GM20431 (cell line): ENCODE data around the gene TRAF1.

Source experiments
- in situ Hi-C: fragments of 300-500 bp; cut with MseI, MboI; formaldehyde crosslinking; loops from one replicate; pipeline ENCODE4 v1.15.0; 2020; ENCODE audit warnings: low sequenced_read_pairs; ENCODE audit not compliant: unreplicated experiment

The TRAF1 gene

DNA sequence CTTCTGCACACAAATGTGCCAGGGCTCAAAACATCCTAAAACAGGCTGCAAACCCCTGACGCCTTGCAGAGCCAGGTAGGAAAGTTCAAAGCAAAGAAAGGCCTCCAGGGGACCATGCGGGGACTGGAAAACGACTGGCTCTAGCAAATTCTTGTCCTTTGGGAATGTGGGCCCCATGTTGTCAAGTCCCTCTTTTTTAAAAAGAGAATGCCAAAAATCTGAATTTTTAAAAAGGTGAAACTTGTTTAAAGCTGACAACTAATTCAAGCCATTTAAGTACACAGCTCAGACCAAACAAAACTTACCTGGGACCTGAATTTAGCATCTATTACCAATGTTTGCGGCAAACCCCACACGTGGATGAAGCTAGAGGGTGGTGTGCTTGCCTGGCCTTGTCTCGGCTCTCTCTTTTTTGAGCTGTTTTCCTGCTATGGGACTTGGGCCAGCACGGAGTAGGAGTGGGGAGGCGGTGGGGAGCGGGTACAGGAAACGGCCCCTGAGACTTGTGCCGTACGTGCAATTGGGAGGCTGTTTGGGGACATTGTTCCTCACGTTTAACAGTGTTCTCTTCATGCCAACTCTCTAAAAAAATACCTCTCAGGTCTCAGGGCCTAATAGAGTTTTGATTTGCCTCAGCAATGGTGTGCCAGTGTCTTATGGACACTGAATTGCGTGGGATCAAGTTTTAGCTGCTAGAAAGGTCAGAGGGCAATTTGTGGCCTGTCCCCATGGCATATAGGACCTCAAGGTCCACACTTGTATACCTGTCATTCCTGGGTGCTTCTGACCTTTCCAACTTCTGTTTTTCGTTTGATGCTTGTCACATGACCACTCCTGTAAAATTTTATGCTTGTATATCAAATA lies 34.5 kb downstream of the TRAF1 start:
- in situ Hi-C loops = no loop called here

DNA sequence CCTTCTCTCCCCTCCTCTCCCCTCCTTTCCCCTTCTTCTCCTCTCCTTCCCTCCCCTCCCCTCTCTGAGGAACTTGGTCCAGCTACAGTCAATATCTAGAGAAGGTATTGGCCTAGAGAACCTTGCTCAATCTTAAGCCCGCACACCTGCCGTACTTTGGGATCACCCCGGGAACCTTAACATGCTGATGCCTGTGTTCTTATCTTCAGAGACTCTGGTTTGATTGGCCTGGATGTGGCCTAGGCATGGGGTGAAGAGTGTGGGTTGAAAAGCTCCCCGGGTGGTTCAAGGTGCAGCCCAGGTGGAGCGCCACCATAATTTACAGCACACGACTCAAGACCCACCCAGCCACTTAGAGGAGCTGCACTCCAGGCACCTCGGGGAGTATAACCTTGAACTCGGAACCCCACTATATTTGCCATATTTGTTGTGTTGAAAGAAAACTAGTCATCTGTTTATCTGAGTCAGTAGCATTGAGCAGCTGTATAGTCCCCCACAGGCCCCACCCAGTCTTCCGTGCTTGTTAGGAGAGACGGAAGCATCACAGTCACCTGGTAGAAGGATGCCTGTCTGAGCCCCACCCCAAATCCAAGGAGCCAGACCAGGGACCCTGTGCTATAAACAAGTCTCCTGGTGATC lies 35.2 kb downstream of the TRAF1 start:
- in situ Hi-C loops = no loop called here

DNA sequence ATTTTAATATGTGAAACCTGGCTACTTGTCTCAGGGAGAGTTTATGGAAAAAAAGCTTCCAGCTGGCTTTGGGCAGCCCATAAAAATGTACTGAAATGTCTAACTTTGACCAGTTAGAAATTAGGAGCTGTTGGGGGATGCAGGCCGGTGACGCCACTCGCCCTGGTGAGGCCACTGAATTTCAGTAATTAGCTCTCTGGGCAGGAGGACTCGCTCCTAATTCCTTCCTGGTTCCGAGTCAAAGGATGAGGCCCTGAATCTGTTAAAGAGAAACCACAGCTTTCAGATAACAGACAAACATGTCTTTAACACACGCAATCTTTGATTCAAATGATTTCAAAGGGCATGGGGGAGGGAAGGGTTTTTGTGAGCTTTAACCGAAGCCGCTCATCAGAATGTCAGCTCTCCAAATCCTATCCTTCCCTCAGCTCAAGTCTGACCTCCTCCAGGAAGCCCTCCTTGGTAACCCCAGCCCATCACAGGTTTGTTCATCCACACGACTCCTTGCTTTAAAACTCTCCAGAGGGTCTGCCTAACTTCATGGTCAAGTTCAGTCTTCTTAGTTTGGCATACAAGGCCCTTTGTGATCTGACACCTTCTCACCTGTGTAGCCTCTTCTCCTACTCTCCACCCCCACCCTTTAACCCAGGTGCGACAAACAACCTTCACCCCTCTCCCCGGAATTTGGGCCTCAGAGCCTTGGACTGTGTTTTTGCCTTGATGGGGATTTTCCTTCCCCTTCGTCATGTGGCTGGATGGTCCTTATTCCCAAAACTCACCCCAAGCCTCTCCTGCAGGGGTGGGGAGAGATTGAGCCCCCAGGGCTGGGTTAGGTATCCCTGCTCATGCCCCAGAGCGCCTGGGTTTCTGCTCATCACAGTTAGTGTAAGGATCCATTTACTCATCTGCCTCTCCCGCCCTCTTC lies 36.0 kb downstream of the TRAF1 start:
- in situ Hi-C loops = no loop called here

DNA sequence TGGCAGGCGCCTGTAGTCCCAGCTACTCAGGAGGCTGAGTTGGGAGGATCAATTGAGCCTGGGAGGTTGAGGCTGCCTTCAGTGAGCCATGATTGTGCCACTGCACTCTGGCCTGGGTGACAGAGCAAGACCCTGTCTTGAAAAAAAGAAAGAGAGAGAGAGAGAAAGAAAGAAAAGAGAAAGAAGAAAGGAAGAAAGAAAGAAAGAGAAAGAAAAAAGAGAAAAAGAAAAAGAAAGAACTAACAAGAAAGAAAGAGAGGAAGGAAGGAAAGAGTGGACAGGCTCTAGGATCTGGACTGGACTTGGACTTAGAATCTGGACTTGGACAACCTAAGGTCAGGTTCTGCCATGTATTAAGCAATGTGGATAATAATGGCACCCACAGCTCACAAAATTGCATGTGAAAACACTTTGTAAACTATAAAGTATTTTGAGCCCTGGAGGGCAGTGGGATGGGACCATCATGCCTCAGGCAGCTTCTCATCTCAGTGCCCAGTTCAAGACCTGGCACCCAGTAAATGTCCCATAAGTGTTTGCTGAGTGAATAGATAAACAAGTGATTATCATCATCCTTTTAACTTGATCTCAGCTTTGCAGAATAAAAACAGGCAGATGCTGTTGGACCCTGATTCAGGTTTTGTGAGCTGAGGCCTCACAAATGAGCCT lies 36.9 kb downstream of the TRAF1 start:
- in situ Hi-C loops = no loop called here

DNA sequence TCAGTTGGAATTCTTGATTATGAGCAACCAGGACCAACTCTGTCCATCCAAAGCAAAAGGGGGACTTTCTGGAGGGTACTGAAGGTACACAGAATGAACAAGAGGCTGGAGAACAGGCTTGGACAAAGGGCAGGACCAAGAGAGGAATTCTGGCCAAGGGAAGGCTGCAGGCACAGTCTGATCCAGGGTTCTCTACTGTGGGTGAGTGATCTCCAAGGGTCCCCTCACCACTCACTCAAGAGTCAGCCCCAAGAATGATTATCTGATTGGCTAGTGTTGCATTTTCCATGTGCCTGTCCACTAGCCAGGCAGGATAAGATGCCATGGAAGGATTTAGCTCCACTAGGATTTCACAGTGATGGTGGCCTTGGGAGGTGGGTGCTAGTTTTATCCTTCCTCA lies 38.0 kb downstream of the TRAF1 start:
- in situ Hi-C loops = no loop called here

DNA sequence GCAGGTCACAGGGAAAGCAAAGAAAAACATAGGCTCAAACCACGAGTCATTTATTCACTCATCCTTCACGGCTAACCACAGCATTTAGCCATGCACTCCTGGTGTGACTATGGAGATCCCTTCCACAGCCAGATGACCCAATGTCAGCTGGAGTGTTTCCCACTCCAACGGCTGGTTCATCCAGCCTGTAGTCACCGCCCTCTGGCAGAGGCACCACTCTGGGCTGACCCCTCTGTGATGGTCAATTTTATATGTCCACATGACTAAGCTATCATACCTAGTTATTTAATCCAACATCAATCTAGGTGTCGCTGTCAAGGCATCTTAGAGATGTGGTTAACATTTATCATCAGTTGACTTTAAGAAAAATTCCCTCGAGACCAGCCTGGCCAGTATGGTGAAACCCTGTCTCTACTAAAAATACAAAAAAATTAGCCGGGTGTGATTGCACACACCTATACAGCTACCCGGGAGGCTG lies 40.1 kb downstream of the TRAF1 start:
- in situ Hi-C loops = no loop called here

DNA sequence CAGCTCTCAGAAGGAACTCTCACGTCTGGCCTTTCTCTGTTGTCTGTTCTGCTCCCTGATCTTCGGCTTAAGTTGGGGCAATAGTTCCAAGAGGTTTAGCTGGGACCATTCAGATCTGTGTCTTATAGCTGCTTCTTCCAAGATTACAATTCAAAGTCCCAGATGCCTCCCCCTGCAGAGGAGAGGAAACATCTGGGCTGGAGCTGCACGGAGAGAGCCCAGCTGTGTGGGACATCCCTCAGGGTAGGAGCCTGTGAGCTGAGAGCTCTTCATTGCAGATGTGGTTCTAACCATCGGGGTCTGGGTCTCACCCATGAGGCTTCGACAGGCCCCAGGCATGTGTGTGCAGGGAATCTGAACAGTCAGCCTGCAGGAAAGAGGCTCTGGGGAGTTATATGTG lies 40.6 kb downstream of the TRAF1 start:
- in situ Hi-C loops = no loop called here

DNA sequence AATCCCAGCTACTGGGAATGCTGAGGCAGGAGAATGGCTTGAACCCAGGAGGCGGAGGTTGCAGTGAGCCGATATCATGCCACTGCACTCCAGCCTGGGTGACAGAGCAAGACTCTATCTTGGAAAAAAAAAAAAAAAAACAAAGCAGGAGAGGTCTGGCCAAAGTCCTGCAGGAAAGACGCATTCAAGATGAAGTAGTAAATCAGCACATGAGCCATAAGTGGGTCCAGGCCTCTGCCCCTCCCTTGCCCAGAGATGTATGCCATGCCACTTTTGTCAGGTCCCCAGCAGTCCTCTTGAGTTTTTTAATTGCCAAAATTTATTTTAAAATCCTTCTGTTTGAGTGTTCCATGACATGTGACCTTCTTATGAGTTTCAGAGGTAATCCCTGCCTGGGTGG lies 41.1 kb downstream of the TRAF1 start:
- in situ Hi-C loops = no loop called here

DNA sequence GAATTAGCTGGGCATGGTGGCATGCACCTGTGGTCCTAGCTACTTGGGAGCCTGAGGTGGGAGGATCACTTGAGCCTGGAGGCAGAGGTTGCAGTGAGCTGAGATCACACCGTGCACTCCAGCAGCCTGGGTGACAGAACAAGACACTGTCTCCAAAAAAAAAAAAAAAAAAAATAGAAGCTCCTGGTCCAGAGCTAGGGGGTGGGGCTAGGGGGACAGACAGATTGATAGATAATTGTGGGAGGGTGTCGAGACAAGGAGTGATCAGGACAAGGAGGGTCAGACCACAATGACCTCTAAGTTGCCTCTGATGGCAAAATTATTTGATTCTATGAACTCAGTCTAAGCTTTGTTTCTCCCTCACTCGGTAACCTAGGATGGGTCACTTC lies 43.0 kb downstream of the TRAF1 start:
- in situ Hi-C loops = no loop called here

DNA sequence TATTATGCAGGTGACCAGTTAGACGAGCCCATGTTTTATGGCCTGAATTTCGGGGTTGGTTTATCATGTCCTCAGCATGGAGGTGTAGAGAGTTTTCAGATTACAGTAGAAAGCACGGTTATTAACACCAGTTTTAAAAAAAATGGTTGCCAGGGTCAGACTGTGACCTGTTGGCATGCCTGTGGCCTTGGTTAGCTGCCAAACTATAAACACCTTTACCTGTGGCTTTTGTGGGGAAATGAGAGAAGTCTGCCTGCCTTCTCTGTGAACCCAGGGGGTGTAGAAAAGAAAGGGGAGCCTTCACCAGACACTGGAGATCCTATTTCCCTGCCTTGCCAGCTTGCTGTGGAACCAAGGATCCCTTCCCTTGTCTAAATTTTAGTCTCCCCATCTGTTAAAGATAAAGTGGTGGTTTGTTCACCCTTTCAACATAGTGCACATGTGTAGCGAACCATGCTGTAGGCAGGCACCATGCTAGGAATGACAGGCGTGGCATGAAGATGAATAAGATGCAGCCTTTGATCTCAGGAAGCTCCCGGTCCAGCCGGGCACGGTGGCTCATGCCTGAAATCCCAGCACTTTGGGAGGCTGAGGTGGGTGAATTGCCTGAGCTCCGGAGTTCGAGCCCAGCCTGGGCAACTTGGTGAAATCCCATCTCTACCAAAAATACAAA lies 43.5 kb downstream of the TRAF1 start:
- in situ Hi-C loops = no loop called here

DNA sequence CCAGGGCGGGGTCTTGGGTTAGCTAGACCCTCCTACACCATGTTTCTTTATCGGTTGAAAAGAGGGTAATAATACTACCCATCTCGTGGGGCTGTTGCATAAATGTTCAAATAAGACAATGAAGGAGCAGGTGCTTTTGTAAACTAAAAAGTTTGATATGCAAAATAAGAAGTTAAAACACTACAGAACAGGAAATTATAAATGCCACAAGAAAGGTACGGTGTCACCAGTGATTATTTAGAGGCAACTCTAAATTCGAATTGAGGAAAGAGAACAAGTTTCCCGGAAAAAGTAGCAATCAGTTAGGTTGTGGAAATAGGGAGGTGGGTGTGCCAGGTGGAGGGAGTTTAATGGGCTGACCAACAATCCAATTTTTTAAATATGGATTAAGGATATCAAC lies 47.1 kb downstream of the TRAF1 start:
- in situ Hi-C loops = no loop called here

DNA sequence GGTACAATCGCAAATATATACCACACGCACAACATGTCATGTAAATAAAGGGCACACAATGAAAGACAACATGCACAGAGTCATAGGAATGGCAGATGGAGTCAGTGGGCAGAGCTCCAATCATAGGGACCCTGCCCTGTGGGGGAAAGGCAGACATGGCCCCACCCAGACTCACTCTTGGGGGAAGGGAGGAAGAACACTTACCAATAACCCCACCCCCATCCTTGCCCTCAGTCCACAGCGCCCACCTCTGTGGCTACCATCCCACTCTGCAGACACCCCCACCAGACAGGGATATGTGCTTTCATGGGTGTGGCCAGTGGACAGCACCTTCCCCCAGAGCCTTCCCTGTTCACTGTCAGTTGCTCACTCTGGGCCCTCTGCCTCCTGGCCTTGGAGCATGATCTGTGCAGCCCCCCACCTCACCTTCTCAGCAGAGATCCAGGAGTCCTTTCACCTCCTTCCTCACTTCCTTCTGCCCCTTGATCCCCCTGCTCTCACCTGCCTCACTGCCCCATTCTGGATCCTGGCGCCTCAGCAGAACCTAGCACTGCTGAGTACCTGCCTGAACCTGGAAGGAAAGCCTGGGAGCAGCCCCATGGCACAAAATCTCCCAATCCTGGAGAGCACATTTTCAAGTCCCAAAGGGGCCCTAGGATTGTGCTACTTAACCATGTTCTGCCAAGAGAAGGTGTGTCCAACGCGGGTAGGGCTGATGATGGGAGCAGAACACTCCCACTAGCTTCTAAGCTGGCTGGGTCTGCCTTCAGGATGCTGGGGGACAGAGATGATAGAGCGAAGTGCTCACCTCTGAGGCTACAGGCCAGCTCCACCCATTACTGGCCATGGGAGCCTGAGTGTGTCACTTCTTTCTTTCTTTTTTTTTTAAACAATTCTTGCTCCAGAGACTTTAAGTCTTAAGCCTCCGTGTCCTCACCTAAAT lies 48.1 kb downstream of the TRAF1 start:
- in situ Hi-C loops = no loop called here

DNA sequence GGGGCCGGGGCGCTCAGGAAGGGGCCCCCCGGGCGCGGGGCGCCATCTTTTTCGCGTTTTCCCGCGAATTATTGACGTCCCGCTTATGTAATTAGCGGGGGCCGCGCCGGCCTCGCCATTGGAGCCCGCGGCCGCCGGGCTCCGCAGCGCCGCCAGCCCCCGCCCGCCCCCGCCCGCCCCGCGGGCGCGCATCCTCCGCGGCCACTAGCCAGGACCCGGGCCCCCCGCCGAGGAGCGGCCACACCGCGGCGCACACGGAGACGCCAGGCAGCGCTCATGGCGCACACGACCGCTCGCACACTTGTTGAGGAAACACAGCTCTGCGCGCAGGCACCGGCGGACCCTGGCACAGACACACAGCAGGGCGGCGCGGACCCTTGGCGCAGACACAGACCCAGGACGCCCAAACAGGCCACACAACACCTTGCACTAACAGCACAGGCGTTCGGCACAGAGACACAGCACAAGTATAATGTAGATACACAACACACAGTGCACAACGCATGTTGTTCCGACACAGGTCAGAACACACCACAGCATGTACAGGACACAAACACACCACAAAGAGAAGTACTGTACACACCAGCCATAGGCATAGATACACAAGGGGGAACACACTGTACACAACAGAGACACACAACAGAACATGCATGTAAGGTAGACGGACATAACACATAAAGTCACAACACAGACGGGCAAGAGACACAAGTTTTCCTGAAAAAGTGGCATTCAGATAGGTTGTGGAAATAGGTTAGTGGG lies 49.1 kb downstream of the TRAF1 start:
- in situ Hi-C loops = no loop called here

DNA sequence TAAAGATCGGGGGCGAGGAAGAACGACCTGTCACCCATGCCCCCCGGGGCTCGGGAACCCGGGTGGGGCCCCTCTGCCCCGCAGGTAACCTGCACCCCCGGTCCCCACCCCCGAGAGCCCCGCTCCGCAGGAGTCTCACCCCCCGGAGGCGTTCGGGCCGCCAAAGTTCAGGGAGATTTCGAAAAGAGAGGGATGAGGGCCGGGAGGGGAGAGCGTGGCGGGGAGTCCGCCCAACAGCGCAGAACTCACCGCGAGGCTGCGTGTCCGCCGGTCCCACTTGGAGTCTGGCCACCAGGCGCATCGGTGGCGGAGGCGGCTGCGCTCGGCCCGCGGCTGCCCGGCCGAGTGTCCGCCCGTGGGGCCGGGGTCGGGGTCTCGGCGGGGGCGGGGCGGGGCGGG lies 49.8 kb downstream of the TRAF1 start, which contains the start of gene PHF19:
Gene PHF19 (minus strand): TSS at position 347 of the 399 bp plus-strand sequence. CDS start 2,447 bp downstream, outside the sequence.
- in situ Hi-C loops = no loop called here

DNA sequence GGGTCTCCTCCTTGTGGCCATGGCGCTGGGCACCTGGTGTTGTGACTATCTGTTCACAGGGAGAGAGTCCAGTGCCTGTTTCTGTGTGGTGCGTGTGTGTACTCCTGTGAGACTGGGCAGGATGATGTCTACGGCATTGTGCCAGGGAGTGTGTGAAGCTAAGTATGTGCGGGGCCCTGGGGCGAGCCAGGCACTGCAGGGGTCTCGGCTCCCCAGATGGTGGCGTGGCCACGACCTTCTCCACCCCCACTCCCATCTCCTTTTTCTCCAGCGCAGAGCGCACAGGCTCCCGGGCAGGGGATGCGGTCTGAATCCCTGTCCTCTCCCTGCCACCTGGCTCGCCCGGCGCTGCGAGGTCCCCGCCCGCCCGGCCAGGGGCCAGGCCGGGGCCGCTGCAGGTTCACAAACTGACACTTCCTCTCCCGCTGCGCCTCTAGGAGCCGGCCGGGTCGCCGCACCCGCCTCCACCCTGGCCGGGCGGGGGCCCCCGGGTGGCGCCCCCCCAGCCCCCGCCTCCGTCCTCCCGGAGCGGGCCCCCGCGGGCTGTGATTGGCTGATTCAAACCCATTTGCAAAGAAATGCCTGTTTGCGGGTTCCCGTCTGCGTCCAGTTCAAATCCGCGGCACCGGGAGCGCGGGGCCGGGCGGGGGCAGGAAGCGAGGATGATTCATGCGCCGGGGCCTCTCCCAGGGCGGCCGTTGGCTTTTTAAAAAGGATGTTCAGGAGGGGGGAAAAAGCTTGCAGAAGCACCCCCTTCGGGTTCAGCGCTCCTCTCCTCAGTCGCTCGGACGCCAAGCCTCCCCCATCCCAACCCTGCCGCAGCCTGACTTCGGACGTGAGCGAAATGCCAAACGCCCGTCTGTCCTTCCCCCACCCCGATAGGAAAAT lies 50.4 kb downstream of the TRAF1 start:
- in situ Hi-C loops = no loop called here

DNA sequence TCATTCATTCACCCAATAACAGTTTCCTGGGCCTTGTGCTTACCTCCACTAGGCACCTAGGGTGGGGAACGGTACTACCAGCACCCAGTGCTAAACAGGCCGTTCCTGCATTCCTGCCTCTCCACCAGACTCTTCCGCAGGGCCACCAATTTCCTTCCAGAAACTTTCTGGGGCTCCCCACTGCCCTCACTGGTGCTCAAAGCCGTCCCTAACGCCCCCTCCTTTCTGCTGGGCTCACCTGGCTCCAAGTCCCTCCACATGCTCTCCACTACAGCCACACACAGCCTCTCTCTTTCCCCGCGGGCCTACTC lies 51.0 kb downstream of the TRAF1 start:
- in situ Hi-C loops = no loop called here

DNA sequence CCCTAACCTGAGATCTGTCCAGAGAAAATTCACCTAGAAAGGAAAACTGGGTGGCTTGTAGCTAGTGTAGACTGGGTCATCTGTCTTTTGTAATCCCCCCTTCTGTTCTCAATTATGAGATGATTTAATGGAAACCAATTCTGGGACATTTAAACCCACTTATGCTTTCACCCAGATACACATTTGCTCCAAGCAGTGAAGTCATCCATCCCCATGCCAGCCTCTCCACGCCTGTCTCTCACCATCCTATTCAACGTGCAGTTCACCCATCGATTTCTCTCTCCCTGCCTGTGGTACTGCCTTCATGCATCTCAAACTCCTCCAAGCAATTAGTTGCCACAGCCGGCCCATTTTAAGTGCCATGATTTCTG lies 51.4 kb downstream of the TRAF1 start:
- in situ Hi-C loops = no loop called here
